Stimulated activated CD4-positive, alpha-beta T cell treated with anti-CD3 and anti-CD28 coated beads, Interleukin-15, amount 100 ng/mL, for 1 hour (primary cell): Measurements from ENCODE around the gene SPINK1.
"Not testable (repeated sequence)": the region's sequence is repeated elsewhere in the genome, so short reads cannot be mapped to it uniquely, and the experiment has no call there.

Experiments
- DNase-seq, 2 donors: peaks; one replicate each; pipeline ENCODE4 v3.0.0-alpha.2; 2020; ENCODE audit warnings: low read depth in 1 of 2, low spot score in 1 of 2

Gene SPINK1

DNA sequence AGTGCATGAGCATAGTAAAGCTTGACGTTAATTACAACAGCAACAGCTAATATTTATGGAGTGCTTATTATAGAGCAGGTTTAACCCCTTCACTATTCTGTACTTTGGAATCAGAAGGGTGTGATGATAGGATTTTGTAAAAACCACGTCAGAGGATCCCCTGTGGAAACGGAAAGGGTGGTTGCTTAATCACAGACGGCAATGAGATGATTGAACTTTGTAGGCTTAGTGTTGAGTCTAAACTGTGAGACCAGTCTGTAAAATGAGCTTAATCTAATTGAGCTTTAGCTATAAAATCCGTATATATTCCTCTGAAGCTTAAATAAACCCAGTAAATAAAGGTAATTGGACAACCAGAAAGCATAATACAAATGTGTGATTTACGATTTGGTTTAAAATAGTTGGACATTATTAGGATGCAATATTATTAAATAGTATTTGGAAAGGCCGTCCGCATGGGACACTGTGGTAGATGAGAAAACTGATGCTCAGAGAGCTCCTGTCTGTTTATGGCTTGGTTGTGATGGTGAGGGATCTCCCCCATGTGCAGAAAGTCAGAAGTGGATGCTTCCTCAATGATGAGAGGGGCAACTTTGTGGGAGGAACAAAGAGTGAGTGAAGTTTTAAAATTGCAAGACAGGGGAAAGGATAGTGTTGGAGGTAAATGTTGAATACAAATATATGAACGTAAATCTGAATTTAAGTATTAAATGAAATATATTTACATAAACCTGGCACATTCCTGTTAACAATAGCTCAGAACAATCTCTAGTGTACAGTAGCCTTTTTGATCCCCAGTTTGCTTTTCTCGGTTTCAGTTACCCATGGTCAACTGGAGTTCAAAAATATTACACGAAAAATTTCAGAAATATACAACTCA is 23.7 kb upstream of the SPINK1 start:
- DNase-seq = no peak

DNA sequence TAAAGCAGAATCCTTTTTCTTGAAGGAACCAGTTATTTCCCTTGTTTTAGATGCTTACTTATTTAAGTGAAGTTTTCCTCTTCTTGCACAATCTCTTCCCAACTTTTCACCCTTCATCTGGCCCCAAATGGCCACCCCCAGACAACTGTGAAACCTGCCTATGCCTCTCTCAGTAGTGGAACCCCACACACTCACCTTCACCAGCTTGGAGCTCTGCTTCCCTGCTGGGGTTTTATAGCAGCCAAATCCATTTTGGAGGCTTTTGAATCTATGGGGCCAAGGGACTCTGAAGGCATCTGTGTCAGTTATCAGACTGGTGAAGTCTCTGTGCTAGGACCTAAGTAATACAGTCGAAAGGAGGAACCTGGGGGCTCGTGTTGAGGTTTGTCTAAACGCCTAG is 22.9 kb upstream of the SPINK1 start:
- DNase-seq = no peak

DNA sequence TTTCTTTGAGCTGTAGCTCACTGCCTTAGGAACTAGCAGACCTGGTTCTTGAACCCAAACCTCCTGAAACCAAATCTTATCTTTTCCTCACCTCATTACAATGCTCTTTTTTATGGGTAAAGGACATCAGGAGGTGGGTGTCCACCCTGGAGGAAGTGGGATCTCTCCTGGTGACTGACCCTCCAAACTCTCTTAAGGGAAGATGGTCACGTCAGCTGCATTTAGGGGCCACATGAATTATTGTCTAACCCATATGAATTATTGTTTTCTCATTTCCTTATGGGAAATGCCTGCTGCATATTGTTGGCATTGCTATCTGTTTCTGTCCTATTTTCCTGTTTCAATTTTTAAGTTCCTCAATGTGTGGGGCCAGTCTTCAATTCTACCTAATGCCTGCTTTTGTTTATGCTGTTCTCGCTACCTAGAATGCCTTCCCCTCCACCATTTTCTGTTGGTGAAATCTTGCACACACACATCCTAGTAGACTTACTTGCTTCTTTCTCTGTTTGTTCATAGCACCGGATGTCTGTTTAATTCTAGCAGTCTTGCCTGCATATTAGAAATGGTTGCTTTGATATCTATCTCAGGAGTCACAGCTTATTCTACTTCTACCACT is 22.0 kb upstream of the SPINK1 start:
- DNase-seq = no peak

DNA sequence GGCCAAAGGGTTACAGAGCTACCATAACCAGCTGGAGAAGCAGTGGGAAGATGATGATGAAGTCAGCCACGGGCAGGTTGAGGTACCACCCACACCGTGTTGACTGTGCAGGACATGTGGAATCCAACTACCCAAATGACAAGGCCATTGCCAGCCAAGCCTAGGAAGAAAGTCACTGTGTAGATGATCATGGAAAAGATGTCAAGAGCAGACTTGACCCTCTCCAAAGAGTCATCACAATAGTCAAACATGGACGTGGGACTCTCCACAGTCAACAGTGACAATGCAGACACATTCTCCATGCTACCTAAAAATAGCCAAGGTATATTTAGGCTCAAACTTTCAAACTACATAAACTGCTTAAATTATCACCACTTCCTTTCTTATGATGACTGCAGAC is 20.9 kb upstream of the SPINK1 start:
- DNase-seq = no peak

DNA sequence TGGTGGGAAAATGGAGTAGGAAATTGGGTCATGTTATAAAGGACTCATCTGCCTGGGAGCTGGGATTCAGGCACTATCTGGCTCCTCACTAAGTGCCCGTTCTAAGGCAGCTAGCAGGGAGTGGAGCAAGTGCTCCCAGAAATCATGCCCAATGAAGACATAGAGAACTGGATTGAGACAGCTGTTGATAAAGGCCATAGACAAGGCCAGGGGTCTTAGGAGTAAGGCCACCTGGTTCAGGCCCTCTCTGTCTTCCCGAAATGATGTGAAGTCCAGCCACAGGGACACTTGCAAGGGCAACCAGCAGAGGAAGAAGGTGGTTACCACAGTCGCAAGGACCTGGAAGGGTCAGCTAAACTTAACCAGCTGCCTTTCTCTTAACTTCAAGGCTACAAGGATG is 20.1 kb upstream of the SPINK1 start:
- DNase-seq = no peak

DNA sequence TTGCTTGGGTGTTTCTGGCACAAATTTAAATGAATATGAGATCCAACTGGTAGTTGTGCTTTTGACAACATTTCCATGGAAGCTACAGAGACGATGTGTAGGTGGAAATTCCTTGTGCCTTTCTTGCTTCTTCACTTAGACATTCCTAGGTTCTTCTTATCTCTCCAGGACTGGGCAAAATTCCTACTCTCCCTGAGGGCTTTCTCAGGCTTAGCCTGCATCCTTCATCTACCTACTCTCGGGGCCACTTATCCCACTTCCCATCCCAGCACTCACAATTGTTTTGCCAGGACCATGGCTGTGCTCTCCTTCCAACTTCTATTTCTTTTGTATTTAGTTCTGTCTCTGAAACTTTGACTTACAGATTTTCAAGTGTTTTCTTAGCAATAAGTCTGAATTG is 17.8 kb upstream of the SPINK1 start:
- DNase-seq = no peak

DNA sequence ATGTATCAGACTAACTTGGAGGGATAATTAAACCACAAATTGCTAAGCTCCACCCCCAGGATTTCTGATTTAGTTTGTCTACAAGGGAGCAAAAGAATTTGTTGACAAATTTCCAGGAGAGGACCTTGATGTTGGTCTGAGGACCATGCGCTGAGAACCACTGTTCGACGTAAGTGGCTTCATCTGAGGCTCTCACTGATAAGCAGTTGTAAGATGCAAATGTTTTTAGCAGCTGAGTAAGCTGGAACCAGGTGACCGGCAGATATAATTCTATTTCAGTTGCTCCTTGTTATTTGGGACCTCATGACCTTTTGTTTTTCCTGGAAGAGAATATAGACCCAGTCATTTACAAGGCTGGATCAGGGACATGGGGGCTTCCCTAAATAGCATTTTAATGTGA is 14.1 kb upstream of the SPINK1 start:
- no peak for DNase-seq

DNA sequence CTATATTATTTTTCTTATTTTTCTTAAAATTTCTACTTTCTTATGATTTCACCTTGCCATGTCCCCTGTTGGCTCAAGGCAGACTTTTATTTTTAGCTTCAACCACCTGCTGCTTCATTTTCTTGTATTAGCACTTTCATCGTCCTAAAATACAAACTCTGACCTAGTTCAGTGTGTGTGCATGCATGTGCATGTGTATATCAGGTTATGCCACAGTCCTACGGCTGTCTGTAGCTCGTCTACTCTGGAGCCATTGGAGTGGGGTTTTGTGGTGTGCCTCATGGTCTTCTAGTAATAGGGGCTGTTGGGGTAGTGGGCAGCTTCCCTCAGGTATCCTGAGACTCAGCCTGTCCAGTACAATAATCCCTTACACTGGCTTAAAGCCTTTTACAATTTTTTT is 13.4 kb upstream of the SPINK1 start:
- DNase-seq = no peak

DNA sequence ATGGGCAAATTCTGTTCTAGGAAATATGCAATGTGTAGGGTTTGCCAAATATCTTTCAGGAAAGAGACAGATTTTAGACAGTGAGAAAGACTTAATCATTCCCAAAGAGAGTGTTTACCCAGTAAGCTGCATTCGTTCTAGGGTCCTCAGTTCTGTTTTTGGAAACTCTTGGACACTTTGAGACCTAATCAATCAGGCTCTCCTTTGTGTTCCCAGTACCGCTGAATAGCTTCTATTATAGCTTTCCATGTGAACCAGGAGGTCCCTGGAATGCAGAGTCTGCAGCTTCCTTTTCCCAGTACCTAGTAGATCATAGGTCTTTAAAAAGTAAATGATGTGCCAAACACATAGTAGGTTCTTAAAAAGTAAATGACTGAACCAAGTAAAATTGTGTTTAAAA is 11.4 kb upstream of the SPINK1 start:
- no peak for DNase-seq

DNA sequence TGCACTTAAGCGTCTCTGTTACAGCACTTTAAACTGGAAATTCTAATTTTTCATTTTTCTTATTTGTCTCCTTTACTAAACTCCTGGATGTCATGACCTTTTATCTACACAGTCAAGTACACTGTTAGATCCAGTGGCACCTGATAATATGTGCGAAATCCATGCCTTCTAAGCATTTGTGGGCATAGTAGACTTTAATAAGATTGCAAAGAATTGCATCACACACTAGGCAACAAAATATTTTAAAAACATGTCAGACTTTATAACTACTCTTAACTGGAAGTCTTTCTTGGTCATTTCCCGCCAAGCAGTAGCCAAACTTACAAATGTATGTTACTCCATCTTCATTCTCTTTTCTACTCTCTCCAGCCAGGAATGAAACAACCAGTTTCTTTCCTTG is 5.0 kb upstream of the SPINK1 start:
- DNase-seq = no peak

DNA sequence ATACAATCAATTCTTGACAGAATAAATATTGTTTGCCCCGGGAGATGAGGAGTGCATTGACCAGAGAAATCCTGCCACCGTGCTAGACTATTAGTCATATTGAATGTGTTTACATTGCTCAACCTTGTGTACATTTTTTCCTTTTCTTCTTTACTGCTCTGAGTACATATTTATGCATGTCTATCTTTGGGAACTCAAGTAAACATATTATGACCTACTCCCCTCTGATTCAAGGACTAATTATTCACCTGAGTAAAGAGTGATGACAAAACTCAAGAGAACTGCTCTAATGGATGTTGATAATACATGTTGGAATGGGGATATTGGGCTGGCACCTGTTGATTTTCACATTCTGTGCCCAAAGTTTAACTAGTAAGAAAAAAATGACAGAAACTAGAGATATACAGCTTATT is 3.9 kb upstream of the SPINK1 start:
- DNase-seq = no peak

DNA sequence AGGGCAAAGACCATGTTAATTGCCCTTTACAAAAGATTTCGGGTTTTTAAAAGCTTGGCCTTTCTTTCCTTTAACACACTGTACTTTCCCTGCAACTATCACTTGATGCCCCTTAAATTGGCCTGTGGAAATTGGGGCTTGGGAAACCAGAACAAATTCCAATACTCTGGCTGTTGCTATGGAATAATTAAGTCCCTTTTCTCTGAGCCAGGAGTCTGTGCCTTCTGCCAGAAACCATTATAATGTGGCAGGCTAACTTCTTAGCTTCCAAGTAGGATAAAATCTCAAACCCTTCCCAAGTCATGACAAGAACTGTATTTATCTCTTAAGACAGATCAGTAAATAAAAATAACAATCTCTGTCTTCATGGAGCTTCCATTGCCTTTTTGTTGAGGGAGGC is 1.1 kb upstream of the SPINK1 start:
- DNase-seq = no peak

DNA sequence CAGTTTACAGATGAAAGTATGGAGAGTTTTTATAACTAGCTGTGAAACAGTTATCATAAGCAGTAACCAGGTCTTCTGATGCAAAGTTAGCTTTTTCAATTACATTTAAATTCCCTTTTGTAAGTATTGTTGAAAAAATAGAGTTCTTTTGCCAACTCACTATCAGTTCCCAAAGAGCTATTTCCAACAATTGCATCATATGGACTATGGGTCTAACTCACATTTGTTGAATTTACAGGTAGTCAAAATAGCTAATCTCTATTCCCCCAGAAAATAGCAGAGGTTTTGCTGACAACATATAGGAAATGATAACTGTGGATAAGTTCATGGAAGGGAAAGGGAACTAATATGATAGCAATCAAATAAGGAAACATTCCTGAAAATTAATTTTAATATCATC is 1.4 kb downstream of the SPINK1 start:
- DNase-seq = no peak

DNA sequence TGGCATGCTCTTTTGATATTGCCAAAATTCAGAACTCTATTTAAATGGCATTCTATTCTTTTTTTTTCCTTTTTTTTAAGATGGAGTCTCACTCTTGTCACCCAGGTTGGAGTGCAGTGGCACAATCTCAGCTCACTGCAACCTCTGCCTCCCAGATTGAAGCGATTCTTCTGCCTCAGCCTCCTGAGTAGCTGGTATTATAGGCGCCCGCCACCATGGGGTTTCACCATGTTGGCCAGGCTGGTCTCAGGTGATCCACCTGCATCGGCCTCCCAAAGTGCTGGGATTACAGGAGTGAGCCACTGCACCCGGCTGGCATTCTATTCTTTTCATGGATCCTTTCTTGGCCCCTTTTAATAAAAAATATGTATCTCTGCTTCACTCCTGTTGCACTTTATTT is 4.5 kb downstream of the SPINK1 start:
- DNase-seq = not testable (repeated sequence)

DNA sequence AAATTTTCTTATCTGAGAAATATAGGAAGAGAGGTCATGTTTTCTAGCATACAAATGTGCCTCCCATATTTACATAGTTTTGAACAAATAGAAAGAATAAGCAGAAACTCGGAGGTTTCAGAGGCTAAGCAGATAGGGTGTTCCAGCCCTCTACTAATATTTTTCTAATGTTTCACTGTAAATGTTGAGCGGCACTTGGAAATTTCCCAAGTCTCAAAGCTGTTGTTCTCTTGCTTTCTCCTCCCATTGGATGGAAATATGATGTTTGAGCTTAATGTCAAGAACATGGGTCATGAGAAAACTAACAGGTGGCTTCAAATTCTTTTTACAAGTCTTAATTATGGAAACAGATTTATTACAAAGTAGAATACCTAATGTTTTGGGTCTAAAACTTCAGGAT is 5.1 kb downstream of the SPINK1 start:
- DNase-seq = no peak

DNA sequence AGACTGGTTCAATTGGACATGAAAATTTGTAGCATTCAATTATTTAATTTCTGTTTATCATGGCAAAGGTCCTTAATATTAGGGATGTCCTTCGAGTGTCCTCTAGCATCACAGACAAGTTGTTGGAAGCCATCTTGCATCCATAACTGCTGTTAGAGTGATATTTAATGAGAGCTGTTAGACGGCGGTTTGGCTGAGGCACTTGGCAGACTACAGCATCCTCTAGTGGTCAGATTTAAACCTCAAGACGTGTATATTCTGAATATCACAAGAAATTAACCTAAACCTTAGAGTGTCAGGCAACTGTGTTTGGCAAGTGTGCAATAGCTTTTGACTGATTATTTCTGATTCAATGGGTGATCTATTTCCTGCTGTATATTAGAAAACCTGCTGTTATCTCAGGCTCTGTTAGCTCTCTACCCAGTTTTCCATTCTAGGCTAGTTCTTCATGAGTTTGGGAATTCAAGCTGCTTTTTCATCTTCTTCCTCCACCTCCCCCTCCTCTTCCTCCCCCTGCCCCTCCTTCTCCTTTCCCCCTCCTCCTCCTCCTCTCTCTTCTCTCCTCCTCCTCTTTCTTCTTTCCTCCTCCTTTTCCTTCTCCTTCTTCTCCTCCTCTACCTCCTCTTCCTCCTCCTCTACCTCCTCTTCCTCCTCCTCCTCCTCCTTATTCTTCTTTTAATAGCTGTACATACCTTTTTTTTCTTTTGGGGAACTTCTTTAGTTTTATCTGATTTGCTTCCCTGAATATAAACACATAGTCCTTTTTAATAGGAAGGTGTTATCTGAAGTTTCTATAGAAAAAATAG is 8.6 kb downstream of the SPINK1 start:
- no peak for DNase-seq

DNA sequence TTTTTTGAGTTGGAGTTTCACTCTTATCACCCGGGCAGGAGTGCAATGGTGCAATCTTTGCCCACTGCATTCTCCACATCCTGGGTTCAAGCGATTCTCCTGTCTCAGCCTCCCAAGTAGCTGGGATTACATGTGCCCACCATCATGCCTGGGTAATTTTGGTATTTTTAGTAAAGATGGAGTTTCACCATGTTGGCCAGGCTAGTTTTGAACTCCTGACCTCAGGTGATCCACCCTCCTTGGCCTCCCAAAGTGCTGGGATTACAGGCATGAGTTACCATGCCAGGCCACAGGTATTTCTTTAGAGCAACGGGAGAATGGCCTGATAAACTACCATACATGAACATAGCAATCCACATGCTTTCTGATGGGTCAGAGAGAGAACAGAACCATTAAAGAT is 9.2 kb downstream of the SPINK1 start:
- DNase-seq = not testable (repeated sequence)

DNA sequence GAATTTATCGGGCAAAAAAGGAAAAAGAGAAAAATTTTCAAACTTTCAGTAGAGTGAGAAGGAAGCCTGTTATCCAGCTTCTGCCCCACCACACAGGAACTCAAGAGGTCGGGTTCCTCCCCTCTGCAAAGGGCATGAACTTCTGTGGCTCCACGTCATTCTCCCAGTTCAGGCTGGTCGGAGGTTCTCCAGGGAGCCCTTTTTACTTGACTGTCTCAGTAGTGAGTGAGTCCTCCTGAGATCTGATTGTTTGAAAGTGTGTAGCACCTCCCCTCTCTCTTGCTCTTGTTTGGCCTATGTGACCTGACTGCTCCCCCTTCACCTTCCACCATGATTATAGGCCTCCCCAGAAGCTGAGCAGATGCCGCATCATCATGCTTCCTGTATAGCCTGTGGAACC is 9.7 kb downstream of the SPINK1 start:
- no peak for DNase-seq

DNA sequence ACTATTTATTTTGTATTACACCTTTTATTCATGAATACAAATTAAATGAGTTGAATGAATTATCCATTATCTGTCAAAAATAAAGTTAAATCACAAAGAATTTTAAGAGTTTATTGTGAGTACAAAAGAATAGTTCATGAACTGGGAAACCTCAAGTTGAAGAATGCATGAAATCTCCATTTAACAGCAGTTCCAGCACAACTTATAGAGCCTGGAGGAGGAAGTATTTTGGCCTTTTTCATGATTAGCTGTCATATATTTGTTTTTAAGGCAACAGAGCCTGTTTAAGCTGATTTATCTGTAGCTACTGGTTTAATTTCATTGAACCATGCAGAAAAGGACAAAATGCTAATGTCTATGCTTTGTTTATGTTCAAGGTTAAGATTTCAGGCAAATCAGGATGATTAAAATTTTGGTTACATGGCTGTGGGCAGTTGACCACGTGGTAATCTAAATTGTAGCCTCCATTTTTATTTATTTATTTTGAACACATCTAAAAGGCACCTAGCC is 12.2 kb downstream of the SPINK1 start:
- no peak for DNase-seq

DNA sequence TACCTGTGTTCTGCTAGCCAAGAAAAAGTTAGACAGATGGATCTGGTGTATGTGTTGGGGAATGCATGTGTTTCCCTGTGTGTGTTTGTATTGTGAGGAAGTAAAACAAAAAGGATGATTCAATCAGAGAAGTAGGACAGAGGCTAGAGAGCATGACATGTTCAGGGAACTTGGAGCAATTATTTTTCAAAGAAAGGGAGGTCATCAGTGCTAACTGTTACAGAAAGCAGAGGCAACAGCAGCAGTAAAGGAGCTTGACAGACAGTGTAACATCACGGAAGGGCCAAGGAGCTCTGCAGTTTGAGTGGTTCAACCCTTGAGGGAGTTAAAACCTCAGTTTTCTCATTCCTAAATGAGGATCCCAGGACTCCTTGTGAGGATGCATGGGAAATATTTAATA is 13.2 kb downstream of the SPINK1 start:
- no peak for DNase-seq

DNA sequence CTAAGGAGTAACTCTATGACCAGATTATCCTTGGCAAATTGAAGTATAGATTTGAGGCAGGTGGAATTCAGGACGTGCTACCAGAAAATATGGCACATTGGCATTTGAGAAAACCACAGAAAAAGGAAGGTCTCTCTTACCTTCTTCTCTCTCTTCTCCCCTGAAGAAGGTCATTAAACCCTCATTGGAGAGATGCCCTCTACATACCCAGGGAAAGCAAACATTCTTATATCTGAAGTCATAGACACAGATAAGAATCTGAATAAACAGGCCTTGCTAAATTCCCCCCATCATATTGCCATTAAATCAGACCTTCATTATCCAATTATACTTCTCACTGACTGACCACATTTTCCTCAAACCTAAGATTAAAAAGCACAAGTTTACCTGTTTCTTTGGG is 17.8 kb downstream of the SPINK1 start:
- no peak for DNase-seq
